ENCODE data around the gene PDE4B. TPM values are rescaled to one million over a fixed set of nuclear protein-coding genes. Genes with fewer than 3 reads are reported as not detected.

PDE4B gene
- total and polyA plus RNA-seq, 12 donors = 2.0 to 63.2 (median 15.3) TPM

DNA sequence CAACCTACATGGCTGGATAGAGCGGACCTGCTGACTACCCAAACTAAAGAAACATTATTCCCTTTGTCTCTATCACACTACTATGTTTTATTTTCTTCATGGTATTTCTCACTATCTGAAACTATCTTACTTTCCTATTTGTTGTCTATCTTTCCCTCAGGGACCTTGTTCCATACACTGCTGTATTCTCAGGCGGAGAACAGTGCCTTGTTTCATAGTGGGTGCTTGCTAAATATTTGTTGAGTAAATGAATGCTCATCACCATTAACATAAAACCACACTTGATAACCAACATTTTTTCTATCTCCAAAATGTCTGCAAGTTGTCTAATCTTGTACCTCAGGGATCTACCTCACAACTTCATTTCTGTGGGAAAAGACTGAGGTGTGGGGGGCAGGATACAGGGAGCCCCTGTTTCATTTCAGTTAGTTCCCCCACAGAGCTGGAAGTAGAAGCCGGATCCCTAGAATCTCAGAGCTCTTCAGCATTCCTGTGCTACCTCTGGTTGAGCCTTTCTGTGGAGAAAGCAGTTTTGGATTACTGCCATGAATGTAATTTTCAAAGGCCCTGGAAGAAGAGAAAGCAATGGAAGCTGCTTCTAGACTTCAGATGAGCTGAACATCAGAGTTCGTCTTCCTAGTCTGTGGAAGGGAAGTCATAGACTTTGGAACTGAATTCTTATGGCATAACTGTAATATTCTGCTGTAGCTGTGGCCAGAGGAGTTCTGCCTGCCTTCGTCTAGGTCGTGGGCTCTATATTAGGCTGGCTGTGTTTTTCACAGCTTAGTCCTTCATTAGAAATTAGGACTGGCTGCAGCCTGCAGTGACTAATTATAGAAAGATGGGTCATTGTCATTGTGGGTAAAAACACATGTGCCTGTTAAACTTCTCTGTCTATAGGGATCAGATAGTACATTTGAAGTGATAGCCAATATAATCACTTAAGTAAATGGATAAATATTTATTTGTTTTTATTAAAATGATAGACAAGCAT lies 448.1 kb downstream of the PDE4B start:
- Histone ChIP-seq H3K27me3 (peaks cover 0 to 13% (median under 1%) of the 10 kb centered on the region in 7 donors), H3K4me3 (no peak overlapping the region), H3K4me1 (peaks cover 0 to 14% (median 0%) of the 10 kb centered on the region in 9 donors), H3K36me3 (no peaks in the 10 kb centered on the region), H3K9me3 (no peaks in the 10 kb centered on the region), H3K27ac (no peak overlapping the region)
- TF ChIP-seq, protein P1, sequence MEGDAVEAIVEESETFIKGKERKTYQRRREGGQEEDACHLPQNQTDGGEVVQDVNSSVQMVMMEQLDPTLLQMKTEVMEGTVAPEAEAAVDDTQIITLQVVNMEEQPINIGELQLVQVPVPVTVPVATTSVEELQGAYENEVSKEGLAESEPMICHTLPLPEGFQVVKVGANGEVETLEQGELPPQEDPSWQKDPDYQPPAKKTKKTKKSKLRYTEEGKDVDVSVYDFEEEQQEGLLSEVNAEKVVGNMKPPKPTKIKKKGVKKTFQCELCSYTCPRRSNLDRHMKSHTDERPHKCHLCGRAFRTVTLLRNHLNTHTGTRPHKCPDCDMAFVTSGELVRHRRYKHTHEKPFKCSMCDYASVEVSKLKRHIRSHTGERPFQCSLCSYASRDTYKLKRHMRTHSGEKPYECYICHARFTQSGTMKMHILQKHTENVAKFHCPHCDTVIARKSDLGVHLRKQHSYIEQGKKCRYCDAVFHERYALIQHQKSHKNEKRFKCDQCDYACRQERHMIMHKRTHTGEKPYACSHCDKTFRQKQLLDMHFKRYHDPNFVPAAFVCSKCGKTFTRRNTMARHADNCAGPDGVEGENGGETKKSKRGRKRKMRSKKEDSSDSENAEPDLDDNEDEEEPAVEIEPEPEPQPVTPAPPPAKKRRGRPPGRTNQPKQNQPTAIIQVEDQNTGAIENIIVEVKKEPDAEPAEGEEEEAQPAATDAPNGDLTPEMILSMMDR (IDR thresholded peaks at IDR 0.05) = no peak
- DNase-seq (no peak), ATAC-seq (peak in 1 of 8 donors; percentile 62)
- intact Hi-C loops (cut with DNase I) = loop anchor here in 2 of 10 donors (2.0 to 5.0 kb wide), 2 partner anchors 278 to 280 kb away; no protein-coding TSS in a partner anchor
- WGBS, 2 donors = 71 to 82% methylated on average over 6 of the region's 6 CpGs

DNA sequence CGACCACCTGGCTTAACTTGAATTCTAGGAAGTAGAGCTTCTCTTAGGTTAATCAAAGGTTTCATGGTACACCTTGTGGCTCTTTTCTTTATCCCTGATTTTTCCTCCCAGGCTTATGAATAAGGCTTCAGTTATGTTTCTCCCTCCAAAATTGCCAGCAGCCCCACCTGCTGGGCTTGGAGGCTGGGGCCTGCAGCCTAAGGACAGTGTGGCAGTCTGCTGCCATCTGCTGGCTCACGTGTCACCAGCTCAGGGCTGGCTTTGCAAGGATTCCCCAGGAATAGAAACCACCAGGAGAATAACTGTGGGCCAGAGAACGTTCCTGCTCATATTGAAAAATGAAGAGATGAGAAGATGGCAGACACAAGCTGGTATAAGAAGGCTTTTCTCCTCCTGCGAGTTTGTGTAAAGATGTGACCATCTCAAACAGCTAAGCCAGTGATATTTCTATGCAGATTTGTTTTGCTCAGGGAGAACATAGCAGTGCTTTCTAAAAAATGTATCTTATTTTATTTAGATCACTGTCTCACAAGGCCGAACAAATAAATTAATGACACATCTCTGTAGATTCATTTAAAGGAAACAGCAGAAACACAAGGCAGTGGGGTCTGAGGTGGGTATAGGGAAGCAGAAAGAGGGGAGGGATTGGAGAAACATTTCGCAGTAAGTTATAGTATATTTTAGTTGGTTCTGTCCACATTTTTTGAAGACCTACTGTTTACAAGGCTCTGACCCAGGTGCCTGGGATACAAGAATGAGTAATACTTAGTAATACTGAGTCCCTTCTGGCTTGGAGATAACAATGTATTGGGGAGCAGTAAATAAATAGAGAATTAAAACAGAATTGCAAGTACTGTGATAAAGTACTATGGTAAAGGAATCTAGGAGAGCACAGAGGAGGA lies 450.2 kb downstream of the PDE4B start:
- Histone ChIP-seq H3K4me3 (no peak overlapping the region), H3K27ac (no peak overlapping the region), H3K36me3 (no peaks in the 10 kb centered on the region), H3K9me3 (no peaks in the 10 kb centered on the region), H3K27me3 (peaks cover 0 to 4% (median 0%) of the 10 kb centered on the region in 7 donors), H3K4me1 (peaks cover 0 to 14% (median 0%) of the 10 kb centered on the region in 9 donors)
- intact Hi-C loops (cut with DNase I) = loop anchor here in 9 of 10 donors (1.0 to 5.0 kb wide), 4 partner anchors 281 to 284 kb away; no protein-coding TSS in a partner anchor
- 44 to 45% methylated on average over 6 of the region's 6 CpGs for WGBS, 2 donors
- ATAC-seq (peak; percentile 92 to 99 (median 96)), DNase-seq (peak; percentile 77 to 78)
- TF ChIP-seq, protein P1 (IDR thresholded peaks at IDR 0.05) = peak; percentile 91 to 100 (median 97)

DNA sequence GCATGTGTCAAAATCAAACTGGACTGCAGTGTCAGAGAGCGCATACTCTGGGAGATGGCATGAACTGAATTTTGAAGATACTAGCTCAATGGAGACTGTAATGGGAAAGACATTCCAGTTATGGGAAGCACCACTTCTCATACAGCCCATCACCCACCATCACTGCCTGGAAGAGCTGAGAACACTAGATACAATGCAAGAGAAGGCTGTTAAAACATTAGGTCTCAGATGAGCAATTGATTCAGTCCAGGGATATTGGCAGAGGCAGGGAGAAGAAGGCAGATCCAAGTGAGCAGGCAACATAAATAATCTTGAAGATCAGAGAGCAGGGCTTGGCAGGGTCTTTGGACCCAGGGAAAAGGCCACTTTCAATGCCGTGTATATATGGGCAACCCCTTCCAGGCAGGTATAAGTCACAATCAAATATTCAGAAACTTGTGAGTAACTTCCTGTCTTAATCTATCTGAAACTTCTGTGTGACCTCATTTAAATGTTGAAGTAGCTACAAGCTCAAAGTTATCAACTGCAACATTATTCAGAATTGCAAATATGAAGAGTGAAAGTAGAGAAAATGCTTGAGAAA lies 450.9 kb downstream of the PDE4B start:
- H3K4me3 ChIP-seq = no peak overlapping the region
- 75 to 85% methylated on average over 2 of the region's 2 CpGs for WGBS, 2 donors
- intact Hi-C loops (cut with DNase I) = loop anchor here in 5 of 10 donors (2.0 to 5.0 kb wide), 3 partner anchors 281 to 285 kb away; no protein-coding TSS in a partner anchor
- ATAC-seq (no peak), DNase-seq (no peak)
- TF ChIP-seq, protein P1 (IDR thresholded peaks at IDR 0.05) = no peak
- H3K36me3 ChIP-seq = no peaks in the 10 kb centered on the region
- H3K27ac ChIP-seq = peak overlapping the region in 1 of 10 donors; percentile 22
- H3K9me3 ChIP-seq = no peaks in the 10 kb centered on the region
- H3K27me3 ChIP-seq = peaks cover 0 to under 1% (median 0%) of the 10 kb centered on the region in 7 donors
- H3K4me1 ChIP-seq = peaks cover 0 to 17% (median 0%) of the 10 kb centered on the region in 9 donors
